DLD1 (cell line): ENCODE results near the gene NTRK3.
"Not testable (repeated sequence)": the region's sequence is repeated elsewhere in the genome, so short reads cannot be mapped to it uniquely, and the experiment has no call there.

Experiments used
- in situ Hi-C: cut with HindIII; loops from 2 replicates; pipeline ENCODE4 v1.10.0; 2017; ENCODE audit warnings: low sequenced_read_pairs

NTRK3 gene

DNA sequence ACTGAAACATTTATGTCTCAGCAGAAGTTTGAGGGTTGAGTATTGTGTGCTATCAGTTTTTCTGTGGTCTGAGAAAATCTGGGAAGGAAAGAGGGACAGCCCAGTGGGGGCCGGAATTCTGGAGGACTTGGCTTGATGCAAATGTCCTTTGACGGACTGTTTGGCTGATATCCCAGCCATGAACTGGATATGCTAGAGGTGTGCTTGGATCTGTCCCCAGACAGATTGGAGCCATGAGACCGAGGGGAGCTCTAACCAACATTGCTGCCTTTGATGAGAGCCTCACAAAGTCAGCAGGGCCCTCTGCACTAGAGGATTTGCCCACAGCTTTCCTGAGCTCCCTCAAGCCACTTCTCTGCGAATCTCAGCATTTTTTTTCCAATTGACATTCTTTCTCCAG lies 405.6 kb downstream of the NTRK3 start:
- in situ Hi-C loops = no loop called here

DNA sequence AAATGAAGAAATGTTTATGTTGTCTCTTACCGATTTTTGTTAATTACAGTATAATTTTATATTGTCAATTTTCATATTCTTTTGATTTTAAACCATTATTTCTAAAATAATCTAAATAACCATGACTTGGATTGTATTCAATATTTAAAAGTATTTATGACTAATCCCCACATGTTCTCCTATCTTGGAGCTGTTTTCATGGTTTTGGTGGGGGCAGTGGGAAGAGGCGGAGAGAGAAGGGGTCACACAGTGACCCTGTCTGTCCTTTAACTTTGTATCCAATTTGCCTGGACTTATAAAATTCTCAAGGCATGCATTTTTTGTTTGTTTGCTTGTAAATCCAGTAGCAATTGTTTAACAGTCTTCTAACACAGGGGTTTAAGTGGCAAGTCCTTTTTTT lies 407.4 kb downstream of the NTRK3 start:
- in situ Hi-C loops = no loop called here

- in situ Hi-C loops = no loop called here
Observed at GRCh38 chr15:87848012-87848411, 408.5 kb downstream of the NTRK3 start.

DNA sequence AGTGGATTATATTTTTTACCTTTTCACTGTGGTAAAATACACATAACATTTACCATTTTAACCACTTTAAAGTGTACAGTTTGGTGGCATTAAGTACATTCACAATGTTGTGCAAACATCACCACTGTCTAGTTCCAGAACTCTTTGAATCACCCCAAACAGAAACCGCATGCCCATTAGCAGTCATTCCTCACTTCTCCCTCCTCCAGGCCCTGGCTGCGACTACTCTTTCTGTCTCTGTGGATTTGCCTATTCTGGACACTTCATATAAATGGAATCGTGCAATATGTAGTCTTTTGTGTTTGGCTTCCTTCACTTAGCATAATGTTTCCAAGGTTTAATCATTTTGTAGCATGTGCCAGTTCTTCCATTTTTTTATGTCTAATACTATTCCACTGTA lies 409.8 kb downstream of the NTRK3 start:
- in situ Hi-C loops = no loop called here

DNA sequence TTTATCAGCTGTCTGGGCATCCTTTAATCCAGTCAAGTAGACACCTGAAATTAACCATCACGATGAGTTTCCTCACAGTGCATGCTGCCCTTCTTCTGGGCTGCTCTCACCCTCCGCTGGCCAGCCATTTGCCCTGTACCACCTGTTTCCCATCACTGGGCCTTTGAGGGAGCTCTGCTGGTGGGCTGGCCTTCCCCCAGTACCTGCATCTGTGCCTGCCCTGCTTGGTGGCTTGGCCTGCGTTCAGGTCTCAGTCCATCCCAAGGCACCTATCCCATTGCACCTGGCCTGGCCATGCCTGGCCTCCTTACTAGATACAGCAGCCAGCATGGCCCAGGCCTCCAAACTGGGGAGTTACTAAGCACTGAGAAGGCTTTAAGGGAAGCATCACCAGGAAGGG lies 413.2 kb downstream of the NTRK3 start:
- in situ Hi-C loops = no loop called here

DNA sequence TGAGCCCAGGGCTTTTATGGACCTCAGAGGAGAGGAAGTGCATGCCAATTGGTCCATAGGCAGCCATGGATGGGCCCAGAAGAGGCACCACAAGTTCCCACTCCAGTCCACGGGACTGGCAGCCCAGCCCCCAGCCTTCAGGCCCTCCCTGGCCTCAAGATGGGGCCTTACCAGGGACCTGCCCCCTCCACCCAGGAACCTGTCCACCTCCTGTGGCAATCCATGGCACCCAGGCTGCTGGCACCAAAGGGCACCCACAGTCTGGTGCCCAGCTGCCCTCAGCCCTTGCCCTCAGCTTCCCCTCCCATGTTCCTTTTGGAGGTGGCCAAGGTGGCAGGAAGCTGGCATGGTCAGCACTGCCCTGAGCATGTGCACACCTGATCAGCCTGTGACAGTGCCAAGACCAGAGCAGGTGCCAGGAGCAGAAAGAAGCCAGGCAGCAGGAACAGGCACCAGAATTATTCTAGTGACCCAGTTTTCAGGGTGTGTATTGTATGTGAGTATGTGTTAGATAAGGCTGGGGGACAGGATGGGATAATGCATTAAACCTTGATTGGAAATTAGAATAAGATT lies 415.0 kb downstream of the NTRK3 start:
- in situ Hi-C loops = no loop called here

GRCh38 chr15:87835830-87836229 lies 420.7 kb downstream of the NTRK3 start:
- in situ Hi-C loops = not testable (repeated sequence)

DNA sequence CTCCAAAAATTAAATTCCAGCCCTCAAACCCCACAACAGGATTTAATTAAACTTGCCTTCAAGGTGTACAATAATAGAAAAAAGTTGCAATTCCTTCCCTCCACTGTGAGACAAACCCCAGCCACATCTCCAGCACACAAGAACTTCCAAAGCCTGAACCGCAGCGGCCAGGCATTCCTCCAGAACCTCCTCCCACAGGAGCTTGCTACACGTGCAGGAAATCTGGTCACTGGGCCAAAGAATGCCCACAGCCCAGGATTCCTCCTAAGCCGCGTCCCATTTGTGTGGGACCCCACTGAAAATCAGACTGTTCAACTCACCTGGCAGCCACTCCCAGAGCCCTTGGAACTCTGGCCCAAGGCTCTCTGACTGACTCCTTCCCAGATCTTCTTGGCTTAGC lies 423.2 kb downstream of the NTRK3 start:
- in situ Hi-C loops = not testable (repeated sequence)

GRCh38 chr15:87829332-87830050 lies 427.0 kb downstream of the NTRK3 start:
- in situ Hi-C loops = no loop called here

- in situ Hi-C loops = no loop called here
Observed at GRCh38 chr15:87828608-87829007, 427.9 kb downstream of the NTRK3 start.

DNA sequence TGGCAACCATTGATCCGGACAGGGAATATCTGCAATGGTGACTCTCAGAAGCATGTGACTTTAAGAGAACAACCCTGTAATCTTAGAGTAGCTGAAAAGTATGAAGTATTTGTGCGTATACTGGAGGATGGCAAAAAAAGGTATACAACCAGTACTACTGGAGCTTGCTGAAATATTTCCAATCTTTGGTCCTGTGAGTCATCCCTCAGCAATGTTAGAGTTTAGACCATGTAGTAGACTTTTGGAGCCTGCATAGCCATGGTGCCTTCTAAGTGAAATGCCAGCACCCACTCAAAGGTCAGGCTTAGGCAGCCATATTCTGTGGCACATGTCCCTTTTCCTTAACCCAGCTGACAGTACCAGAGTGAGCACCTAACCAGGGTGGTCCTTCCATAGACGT lies 429.4 kb downstream of the NTRK3 start:
- in situ Hi-C loops = no loop called here

- in situ Hi-C loops = no loop called here
Observed at GRCh38 chr15:87826119-87826747, 430.3 kb downstream of the NTRK3 start.

DNA sequence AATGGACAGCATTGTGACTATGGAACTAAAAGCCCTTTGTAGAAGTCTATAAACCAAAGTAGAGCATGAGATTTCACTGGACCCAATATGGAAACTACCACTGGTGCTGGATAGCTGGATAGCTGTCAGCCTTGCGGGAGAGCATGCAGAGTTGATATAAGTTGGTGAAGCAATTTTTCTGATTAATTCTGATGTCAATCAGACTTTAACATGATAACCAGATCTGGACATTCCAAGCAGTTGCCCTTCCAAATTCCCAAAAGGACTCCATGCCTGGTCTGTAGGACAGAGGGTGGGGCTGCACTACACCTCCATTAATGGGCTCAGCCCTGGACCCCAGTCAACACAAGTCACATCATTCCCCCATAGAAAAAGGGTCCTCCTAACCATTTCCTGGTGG lies 437.8 kb downstream of the NTRK3 start:
- in situ Hi-C loops = no loop called here

DNA sequence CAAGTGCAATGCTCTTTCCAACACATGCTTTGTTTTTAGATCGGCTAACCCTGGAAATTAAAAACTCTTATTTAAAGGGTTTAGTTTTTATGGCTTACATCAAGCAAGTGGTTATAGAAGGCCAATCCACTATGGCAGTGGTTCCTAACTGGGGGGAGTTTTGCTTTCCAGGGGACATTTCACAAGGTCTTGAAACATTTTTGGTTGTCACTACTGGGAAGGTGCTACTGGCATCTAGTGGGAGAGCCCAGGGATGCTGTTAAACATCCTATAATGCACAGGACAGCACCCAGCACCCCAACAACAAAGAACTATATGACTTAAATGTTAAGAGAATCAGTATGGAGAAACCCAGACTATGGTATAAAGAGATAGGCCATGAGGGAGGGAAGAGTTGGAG lies 439.0 kb downstream of the NTRK3 start:
- in situ Hi-C loops = no loop called here

DNA sequence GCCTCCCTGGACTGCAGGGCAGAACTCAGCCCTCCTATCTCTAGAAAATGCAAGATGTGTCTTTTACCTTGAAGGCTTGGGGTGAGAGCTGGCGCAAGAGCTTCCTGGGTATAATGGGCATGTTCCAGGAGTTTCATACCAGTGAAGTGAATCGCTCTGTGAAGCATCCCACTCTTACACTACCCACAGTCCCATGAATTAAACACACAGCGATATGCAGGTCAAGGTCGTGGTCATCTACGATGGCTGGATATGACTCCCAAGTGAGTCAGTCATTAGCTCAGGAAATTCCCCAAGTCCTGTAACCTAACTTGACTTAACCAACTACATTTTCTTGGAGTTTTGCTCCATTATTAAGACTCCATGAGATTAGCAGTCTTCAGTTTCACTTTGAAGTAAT lies 439.7 kb downstream of the NTRK3 start:
- in situ Hi-C loops = no loop called here

GRCh38 chr15:87816016-87816415 lies 440.5 kb downstream of the NTRK3 start:
- in situ Hi-C loops = no loop called here
